Measurements from ENCODE around the gene SLC19A1.

SLC19A1 gene

GRCh38 chr21:45487891-45488600 lies 54.2 kb downstream of the SLC19A1 start:
- TF ChIP-seq EZH2 (IDR thresholded peaks at IDR 0.05) (no peak), POLR2AphosphoS5 (IDR thresholded peaks at IDR 0.05; ENCODE audit: borderline replicate concordance, low read depth, low read length) (no peak), FOXP2 (optimal IDR thresholded peaks at IDR 0.05; ENCODE audit: control extremely low read depth, extremely low read length, insufficient read depth) (no peak)
- no peaks in the 10 kb centered on the region for H3K9me3 ChIP-seq (ENCODE audit: low read depth, low read length)
- no peak overlapping the region for H3K4me3 ChIP-seq
- H3K27ac ChIP-seq: no peak overlapping the region
- no peak overlapping the region for H3K9ac ChIP-seq (ENCODE audit: insufficient read length)
- no peak for DNase-seq (ENCODE audit: low read depth, low spot score)
- no peaks in the 10 kb centered on the region for H3K36me3 ChIP-seq (ENCODE audit: insufficient read depth, low read length)

GRCh38 chr21:45487161-45487806 lies 55.0 kb downstream of the SLC19A1 start:
- Histone ChIP-seq H3K27ac (no peak overlapping the region), H3K36me3 (ENCODE audit: insufficient read depth, low read length) (no peaks in the 10 kb centered on the region), H3K9me3 (ENCODE audit: low read depth, low read length) (no peaks in the 10 kb centered on the region), H3K9ac (ENCODE audit: insufficient read length) (no peak overlapping the region), H3K4me3 (no peak overlapping the region)
- DNase-seq (ENCODE audit: low read depth, low spot score): no peak
- TF ChIP-seq EZH2 (IDR thresholded peaks at IDR 0.05): no peak
- no peak for TF ChIP-seq POLR2AphosphoS5 (IDR thresholded peaks at IDR 0.05; ENCODE audit: borderline replicate concordance, low read depth, low read length)
- no peak for TF ChIP-seq FOXP2 (optimal IDR thresholded peaks at IDR 0.05; ENCODE audit: control extremely low read depth, extremely low read length, insufficient read depth)

GRCh38 chr21:45486443-45487160 lies 55.6 kb downstream of the SLC19A1 start:
- Histone ChIP-seq H3K4me3 (no peak overlapping the region), H3K9me3 (ENCODE audit: low read depth, low read length) (no peaks in the 10 kb centered on the region), H3K9ac (ENCODE audit: insufficient read length) (no peak overlapping the region), H3K27ac (no peak overlapping the region), H3K36me3 (ENCODE audit: insufficient read depth, low read length) (no peaks in the 10 kb centered on the region)
- no peak for DNase-seq (ENCODE audit: low read depth, low spot score)
- TF ChIP-seq EZH2 (IDR thresholded peaks at IDR 0.05) (no peak), POLR2AphosphoS5 (IDR thresholded peaks at IDR 0.05; ENCODE audit: borderline replicate concordance, low read depth, low read length) (no peak), FOXP2 (optimal IDR thresholded peaks at IDR 0.05; ENCODE audit: control extremely low read depth, extremely low read length, insufficient read depth) (no peak)

GRCh38 chr21:45485686-45486442 lies 56.4 kb downstream of the SLC19A1 start:
- Histone ChIP-seq H3K4me3 (no peak overlapping the region), H3K9ac (ENCODE audit: insufficient read length) (no peak overlapping the region), H3K36me3 (ENCODE audit: insufficient read depth, low read length) (no peaks in the 10 kb centered on the region), H3K9me3 (ENCODE audit: low read depth, low read length) (no peaks in the 10 kb centered on the region), H3K27ac (no peak overlapping the region)
- no peak for TF ChIP-seq EZH2 (IDR thresholded peaks at IDR 0.05)
- TF ChIP-seq POLR2AphosphoS5 (IDR thresholded peaks at IDR 0.05; ENCODE audit: borderline replicate concordance, low read depth, low read length): no peak
- no peak for TF ChIP-seq FOXP2 (optimal IDR thresholded peaks at IDR 0.05; ENCODE audit: control extremely low read depth, extremely low read length, insufficient read depth)
- DNase-seq (ENCODE audit: low read depth, low spot score): no peak

- Histone ChIP-seq H3K27ac (no peak overlapping the region), H3K9me3 (ENCODE audit: low read depth, low read length) (no peaks in the 10 kb centered on the region), H3K4me3 (no peak overlapping the region), H3K9ac (ENCODE audit: insufficient read length) (no peak overlapping the region), H3K36me3 (ENCODE audit: insufficient read depth, low read length) (no peaks in the 10 kb centered on the region; the same call in 1 of the 2 replicates)
- DNase-seq (ENCODE audit: low read depth, low spot score): no peak
- TF ChIP-seq FOXP2 (optimal IDR thresholded peaks at IDR 0.05; ENCODE audit: control extremely low read depth, extremely low read length, insufficient read depth) (no peak), POLR2AphosphoS5 (IDR thresholded peaks at IDR 0.05; ENCODE audit: borderline replicate concordance, low read depth, low read length) (no peak), EZH2 (IDR thresholded peaks at IDR 0.05) (no peak)
Measured at GRCh38 chr21:45484318-45484717, 57.9 kb downstream of the SLC19A1 start.

- DNase-seq (ENCODE audit: low read depth, low spot score): no peak
- Histone ChIP-seq H3K9ac (ENCODE audit: insufficient read length) (no peak overlapping the region), H3K9me3 (ENCODE audit: low read depth, low read length) (no peaks in the 10 kb centered on the region), H3K36me3 (ENCODE audit: insufficient read depth, low read length) (no peaks in the 10 kb centered on the region; the same call in 1 of the 2 replicates), H3K27ac (no peak overlapping the region), H3K4me3 (no peak overlapping the region)
- TF ChIP-seq POLR2AphosphoS5 (IDR thresholded peaks at IDR 0.05; ENCODE audit: borderline replicate concordance, low read depth, low read length) (no peak), FOXP2 (optimal IDR thresholded peaks at IDR 0.05; ENCODE audit: control extremely low read depth, extremely low read length, insufficient read depth) (no peak), EZH2 (IDR thresholded peaks at IDR 0.05) (no peak)
Measured at GRCh38 chr21:45482899-45483821, 59.1 kb downstream of the SLC19A1 start.

Measured in SK-N-MC (cell line).